HepG2 (cell line): Measurements from ENCODE around the gene STAB2. TPM values are rescaled to one million over a fixed set of nuclear protein-coding genes. Genes with fewer than 3 reads are reported as not detected.
A peak's percentile ranks its signal among the peaks of the same experiment; 100 is the strongest.

Source experiments
- CBX1 ChIP-seq: IDR thresholded peaks from one replicate; pipeline ENCODE4 v1.6.1; 2016; ENCODE audit warnings: antibody characterized with exemption, low read depth
- CHD4 ChIP-seq: fragments of 200-600 bp; sonication (generic); IDR thresholded peaks from 2 replicates; pipeline ENCODE4 v1.7.0; 2017; ENCODE audit warnings: mild to moderate bottlenecking, low read length, borderline replicate concordance
- FOXO1 ChIP-seq: sonication (generic); formaldehyde crosslinking; IDR thresholded peaks from 2 replicates; pipeline ENCODE4 v1.4.0; 2020; ENCODE audit warnings: missing genetic modification reagents
- HMGXB4 ChIP-seq, 2 experiments: sonication (generic) in 1 of 2; formaldehyde crosslinking in 1 of 2; IDR thresholded peaks; 2 replicates each; pipeline versions ENCODE4 v1.4.0 to v1.6.1; 2018 to 2020; ENCODE audit warnings: missing genetic modification reagents in 2 of 2, borderline replicate concordance in 1 of 2, low read depth in 1 of 2, mild to moderate bottlenecking in 1 of 2, missing biosample characterization in 1 of 2
- KDM5B ChIP-seq: sonication (generic); formaldehyde crosslinking; IDR thresholded peaks from 2 replicates; pipeline ENCODE4 v1.4.0; 2020; ENCODE audit warnings: missing genetic modification reagents, mild to moderate bottlenecking, borderline replicate concordance
- MIER2 ChIP-seq: IDR thresholded peaks from 2 replicates; pipeline ENCODE4 v1.6.1; 2016; ENCODE audit warnings: missing biosample characterization, missing genetic modification reagents
- NAIF1 ChIP-seq: sonication (generic); formaldehyde crosslinking; IDR thresholded peaks from 2 replicates; pipeline ENCODE4 v1.5.0; 2020; ENCODE audit warnings: mild to moderate bottlenecking, missing genetic modification reagents, borderline replicate concordance
- NFIB ChIP-seq: sonication (generic); formaldehyde crosslinking; IDR thresholded peaks from 2 replicates; pipeline ENCODE4 v1.9.0; 2021; ENCODE audit warnings: missing genetic modification reagents, mild to moderate bottlenecking, borderline replicate concordance
- POLR2A ChIP-seq, 2 experiments: IDR thresholded peaks; 2 replicates each; pipeline ENCODE4 v1.6.1; 2011; ENCODE audit warnings: low read depth in 2 of 2, low read length in 2 of 2, mild to moderate bottlenecking in 1 of 2, moderate library complexity in 1 of 2; ENCODE audit not compliant: insufficient read depth in 1 of 2
- SALL1 ChIP-seq: sonication (generic); formaldehyde crosslinking; IDR thresholded peaks from 2 replicates; pipeline ENCODE4 v1.8.0; 2022; ENCODE audit warnings: mild to moderate bottlenecking, missing genetic modification reagents
- SMARCE1 ChIP-seq: fragments of 450-650 bp; IDR thresholded peaks from 2 replicates; pipeline ENCODE4 v1.6.1; 2017; ENCODE audit warnings: borderline replicate concordance
- SPEN ChIP-seq: sonication (generic); formaldehyde crosslinking; IDR thresholded peaks from 2 replicates; pipeline ENCODE4 v1.5.1; 2020; ENCODE audit warnings: low read depth, mild to moderate bottlenecking, missing genetic modification reagents
- ZMYM4 ChIP-seq: sonication (generic); formaldehyde crosslinking; IDR thresholded peaks from 2 replicates; pipeline ENCODE4 v1.8.1; 2023; ENCODE audit warnings: mild to moderate bottlenecking, missing genetic modification reagents
- ZNF768 ChIP-seq: sonication (generic); formaldehyde crosslinking; IDR thresholded peaks from 2 replicates; pipeline ENCODE4 v1.4.0; 2020; ENCODE audit warnings: missing genetic modification reagents
- ZNF816 ChIP-seq: sonication (generic); formaldehyde crosslinking; IDR thresholded peaks from 2 replicates; pipeline ENCODE4 v1.8.0; 2022; ENCODE audit warnings: missing genetic modification reagents, mild to moderate bottlenecking, borderline replicate concordance
- polyA plus RNA-seq, 8 experiments: library from polyadenylated mRNA; depleted of rRNA in 3 of 8; stranded (reverse) in 7 of 8; unstranded in 1 of 8; fragments of >200 nt; fragmentation: Illumina TruSeq in 4 of 8; extraction: Trizol in 4 of 8; gene quantifications; 2 replicates each; pipeline versions ENCODE4 v1.2.1 to v1.2.3, GENCODE V29; 2011 to 2016; ENCODE audit warnings: low read depth in 4 of 8, missing spikeins in 1 of 8, mixed read lengths in 1 of 8; ENCODE audit not compliant: insufficient read depth in 1 of 8
- total RNA-seq, 5 experiments: library from RNA; depleted of rRNA; stranded (reverse); fragments of >200 nt; fragmentation: Illumina TruSeq; extraction: Trizol; gene quantifications; 2 replicates each; pipeline ENCODE4 v1.2.3, GENCODE V29; 2016; ENCODE audit warnings: low read depth in 1 of 5
- TF ChIP-seq, protein P1 (sequence below): sonication (generic); formaldehyde crosslinking; IDR thresholded peaks from 2 replicates; pipeline ENCODE4 v1.5.1; 2020; ENCODE audit warnings: mild to moderate bottlenecking, missing genetic modification reagents, moderate library complexity
- TF ChIP-seq, protein P2 (sequence below): sonication (generic); formaldehyde crosslinking; IDR thresholded peaks from 2 replicates; pipeline ENCODE4 v1.9.0; 2021; ENCODE audit warnings: mild to moderate bottlenecking, missing genetic modification reagents

The STAB2 gene
- total and polyA plus RNA-seq, 2 of the 13 experiments (the other 11 are each of a cell fraction or from before 2014, with no cell fraction given) = not detected

- TF ChIP-seq HMGXB4 (CRISPR knock-in tag; IDR thresholded peaks at IDR 0.05; ENCODE audit: borderline replicate concordance in 1 of 2, low read depth in 1 of 2) (peak in 1 of 2 experiments; percentile 82; a peak in 2 of 4 replicates), CHD4 (0 out of 2 replicates have a peak, but pooled peaks have one; percentile 49), NFIB (no peak), NAIF1 (no peak), SALL1 (peak; percentile 26; the same call in 1 of the 2 replicates), CBX1 (peak; percentile 62), MIER2 (CRISPR knock-in tag) (0 out of 2 replicates have a peak, but pooled peaks have one; percentile 30), POLR2A (IDR thresholded peaks at IDR 0.05; ENCODE audit: insufficient read depth in 1 of 2, low read depth in 2 of 2, low read length in 2 of 2) (no peak), SMARCE1 (no peak), KDM5B (CRISPR knock-in tag) (peak; percentile 36; the same call in 1 of the 2 replicates), ZNF768 (CRISPR knock-in tag) (peak; percentile 84), ZMYM4 (CRISPR knock-in tag) (peak; percentile 35; the same call in 1 of the 2 replicates), ZNF816 (CRISPR knock-in tag) (no peak), SPEN (CRISPR knock-in tag) (no peak), FOXO1 (CRISPR knock-in tag) (0 out of 2 replicates have a peak, but pooled peaks have one; percentile 10)
- TF ChIP-seq, protein P1, sequence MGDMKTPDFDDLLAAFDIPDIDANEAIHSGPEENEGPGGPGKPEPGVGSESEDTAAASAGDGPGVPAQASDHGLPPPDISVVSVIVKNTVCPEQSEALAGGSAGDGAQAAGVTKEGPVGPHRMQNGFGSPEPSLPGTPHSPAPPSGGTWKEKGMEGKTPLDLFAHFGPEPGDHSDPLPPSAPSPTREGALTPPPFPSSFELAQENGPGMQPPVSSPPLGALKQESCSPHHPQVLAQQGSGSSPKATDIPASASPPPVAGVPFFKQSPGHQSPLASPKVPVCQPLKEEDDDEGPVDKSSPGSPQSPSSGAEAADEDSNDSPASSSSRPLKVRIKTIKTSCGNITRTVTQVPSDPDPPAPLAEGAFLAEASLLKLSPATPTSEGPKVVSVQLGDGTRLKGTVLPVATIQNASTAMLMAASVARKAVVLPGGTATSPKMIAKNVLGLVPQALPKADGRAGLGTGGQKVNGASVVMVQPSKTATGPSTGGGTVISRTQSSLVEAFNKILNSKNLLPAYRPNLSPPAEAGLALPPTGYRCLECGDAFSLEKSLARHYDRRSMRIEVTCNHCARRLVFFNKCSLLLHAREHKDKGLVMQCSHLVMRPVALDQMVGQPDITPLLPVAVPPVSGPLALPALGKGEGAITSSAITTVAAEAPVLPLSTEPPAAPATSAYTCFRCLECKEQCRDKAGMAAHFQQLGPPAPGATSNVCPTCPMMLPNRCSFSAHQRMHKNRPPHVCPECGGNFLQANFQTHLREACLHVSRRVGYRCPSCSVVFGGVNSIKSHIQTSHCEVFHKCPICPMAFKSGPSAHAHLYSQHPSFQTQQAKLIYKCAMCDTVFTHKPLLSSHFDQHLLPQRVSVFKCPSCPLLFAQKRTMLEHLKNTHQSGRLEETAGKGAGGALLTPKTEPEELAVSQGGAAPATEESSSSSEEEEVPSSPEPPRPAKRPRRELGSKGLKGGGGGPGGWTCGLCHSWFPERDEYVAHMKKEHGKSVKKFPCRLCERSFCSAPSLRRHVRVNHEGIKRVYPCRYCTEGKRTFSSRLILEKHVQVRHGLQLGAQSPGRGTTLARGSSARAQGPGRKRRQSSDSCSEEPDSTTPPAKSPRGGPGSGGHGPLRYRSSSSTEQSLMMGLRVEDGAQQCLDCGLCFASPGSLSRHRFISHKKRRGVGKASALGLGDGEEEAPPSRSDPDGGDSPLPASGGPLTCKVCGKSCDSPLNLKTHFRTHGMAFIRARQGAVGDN (CRISPR knock-in tag) = peak; percentile 47
- TF ChIP-seq, protein P2, sequence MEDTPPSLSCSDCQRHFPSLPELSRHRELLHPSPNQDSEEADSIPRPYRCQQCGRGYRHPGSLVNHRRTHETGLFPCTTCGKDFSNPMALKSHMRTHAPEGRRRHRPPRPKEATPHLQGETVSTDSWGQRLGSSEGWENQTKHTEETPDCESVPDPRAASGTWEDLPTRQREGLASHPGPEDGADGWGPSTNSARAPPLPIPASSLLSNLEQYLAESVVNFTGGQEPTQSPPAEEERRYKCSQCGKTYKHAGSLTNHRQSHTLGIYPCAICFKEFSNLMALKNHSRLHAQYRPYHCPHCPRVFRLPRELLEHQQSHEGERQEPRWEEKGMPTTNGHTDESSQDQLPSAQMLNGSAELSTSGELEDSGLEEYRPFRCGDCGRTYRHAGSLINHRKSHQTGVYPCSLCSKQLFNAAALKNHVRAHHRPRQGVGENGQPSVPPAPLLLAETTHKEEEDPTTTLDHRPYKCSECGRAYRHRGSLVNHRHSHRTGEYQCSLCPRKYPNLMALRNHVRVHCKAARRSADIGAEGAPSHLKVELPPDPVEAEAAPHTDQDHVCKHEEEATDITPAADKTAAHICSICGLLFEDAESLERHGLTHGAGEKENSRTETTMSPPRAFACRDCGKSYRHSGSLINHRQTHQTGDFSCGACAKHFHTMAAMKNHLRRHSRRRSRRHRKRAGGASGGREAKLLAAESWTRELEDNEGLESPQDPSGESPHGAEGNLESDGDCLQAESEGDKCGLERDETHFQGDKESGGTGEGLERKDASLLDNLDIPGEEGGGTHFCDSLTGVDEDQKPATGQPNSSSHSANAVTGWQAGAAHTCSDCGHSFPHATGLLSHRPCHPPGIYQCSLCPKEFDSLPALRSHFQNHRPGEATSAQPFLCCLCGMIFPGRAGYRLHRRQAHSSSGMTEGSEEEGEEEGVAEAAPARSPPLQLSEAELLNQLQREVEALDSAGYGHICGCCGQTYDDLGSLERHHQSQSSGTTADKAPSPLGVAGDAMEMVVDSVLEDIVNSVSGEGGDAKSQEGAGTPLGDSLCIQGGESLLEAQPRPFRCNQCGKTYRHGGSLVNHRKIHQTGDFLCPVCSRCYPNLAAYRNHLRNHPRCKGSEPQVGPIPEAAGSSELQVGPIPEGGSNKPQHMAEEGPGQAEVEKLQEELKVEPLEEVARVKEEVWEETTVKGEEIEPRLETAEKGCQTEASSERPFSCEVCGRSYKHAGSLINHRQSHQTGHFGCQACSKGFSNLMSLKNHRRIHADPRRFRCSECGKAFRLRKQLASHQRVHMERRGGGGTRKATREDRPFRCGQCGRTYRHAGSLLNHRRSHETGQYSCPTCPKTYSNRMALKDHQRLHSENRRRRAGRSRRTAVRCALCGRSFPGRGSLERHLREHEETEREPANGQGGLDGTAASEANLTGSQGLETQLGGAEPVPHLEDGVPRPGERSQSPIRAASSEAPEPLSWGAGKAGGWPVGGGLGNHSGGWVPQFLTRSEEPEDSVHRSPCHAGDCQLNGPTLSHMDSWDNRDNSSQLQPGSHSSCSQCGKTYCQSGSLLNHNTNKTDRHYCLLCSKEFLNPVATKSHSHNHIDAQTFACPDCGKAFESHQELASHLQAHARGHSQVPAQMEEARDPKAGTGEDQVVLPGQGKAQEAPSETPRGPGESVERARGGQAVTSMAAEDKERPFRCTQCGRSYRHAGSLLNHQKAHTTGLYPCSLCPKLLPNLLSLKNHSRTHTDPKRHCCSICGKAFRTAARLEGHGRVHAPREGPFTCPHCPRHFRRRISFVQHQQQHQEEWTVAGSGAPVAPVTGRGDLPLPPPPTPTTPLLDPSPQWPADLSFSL (CRISPR knock-in tag) = no peak
Measured at GRCh38 chr12:103632554-103633216, 45.6 kb downstream of the STAB2 start (continued).
